Activated CD4-positive, alpha-beta memory T cell treated with anti-CD3 and anti-CD28 coated beads, Interleukin-2, amount 10 ng/mL, durations not matched to agents 7 days and 5 days (primary cell): ENCODE data around the gene DDB1. TPM values are rescaled to one million over a fixed set of nuclear protein-coding genes. Genes with fewer than 3 reads are reported as not detected.

Experiments
- CTCF ChIA-PET: fragments of 350-600 bp; sonication (Branson Sonifier 250); formaldehyde crosslinking; loops from one replicate; lab custom pipeline; 2021; ENCODE audit warnings: antibody characterized with exemption, inconsistent platforms; lab: Charles Lee
- POLR2A ChIA-PET: fragments of 350-600 bp; sonication (Branson Sonifier 250); formaldehyde crosslinking; loops from one replicate; lab custom pipeline; 2021; ENCODE audit warnings: antibody characterized with exemption; lab: Charles Lee
- DNase-seq: peaks from one replicate; pipeline ENCODE4 v3.0.0-alpha.2; 2020
- H3K27ac Mint-ChIP-seq: one replicate; pipeline ENCODE4 v1.8.0; 2021; ENCODE audit warnings: mild to moderate bottlenecking, mixed read lengths
- H3K27me3 Mint-ChIP-seq: one replicate; pipeline ENCODE4 v1.8.0; 2021; ENCODE audit warnings: mixed read lengths
- H3K36me3 Mint-ChIP-seq: one replicate; pipeline ENCODE4 v1.8.0; 2021; ENCODE audit warnings: low read depth, mixed read lengths
- H3K4me1 Mint-ChIP-seq: one replicate; pipeline ENCODE4 v1.8.0; 2021; ENCODE audit warnings: mixed read lengths
- H3K4me3 Mint-ChIP-seq: one replicate; pipeline ENCODE4 v1.8.0; 2021; ENCODE audit warnings: mild to moderate bottlenecking, mixed read lengths
- H3K9me3 Mint-ChIP-seq: one replicate; pipeline ENCODE4 v1.8.0; 2021; ENCODE audit warnings: mixed read lengths
- total RNA-seq, 2 experiments: library from RNA; stranded (reverse); gene quantifications; one replicate each; pipeline ENCODE4 v1.2.3, GENCODE V29; 2021

DDB1 gene
- total RNA-seq, 2 experiments from 2014 or later: 166 to 174 TPM

- Mint-ChIP-seq H3K27me3 (peaks cover 3% of the 10 kb centered on the region), H3K4me1 (no peaks in the 10 kb centered on the region), H3K4me3 (no peak overlapping the region), H3K9me3 (no peaks in the 10 kb centered on the region), H3K36me3 (no peaks in the 10 kb centered on the region), H3K27ac (no peak overlapping the region)
- CTCF ChIA-PET: interaction anchor here (1.5 kb wide), 1 partner anchor 98 kb away, joined by 4 read pairs; no protein-coding TSS in a partner anchor
- DNase-seq: no peak
- POLR2A ChIA-PET: no interaction called here
Observed at GRCh38 chr11:61287338-61287977, 45.4 kb downstream of the DDB1 start.

- no peak overlapping the region for H3K27ac Mint-ChIP-seq
- no peaks in the 10 kb centered on the region for H3K36me3 Mint-ChIP-seq
- ChIA-PET CTCF (no interaction called here), POLR2A (interaction anchor here (2.5 kb wide), 1 partner anchor 10 kb away, joined by 5 read pairs; no protein-coding TSS in a partner anchor)
- no peaks in the 10 kb centered on the region for H3K27me3 Mint-ChIP-seq
- no peak for DNase-seq
- no peak overlapping the region for H3K4me3 Mint-ChIP-seq
- no peaks in the 10 kb centered on the region for H3K4me1 Mint-ChIP-seq
- H3K9me3 Mint-ChIP-seq: no peaks in the 10 kb centered on the region
Observed at GRCh38 chr11:61283613-61284012, 49.3 kb downstream of the DDB1 start.

- H3K4me3 Mint-ChIP-seq: no peak overlapping the region
- H3K27ac Mint-ChIP-seq: no peak overlapping the region
- H3K9me3 Mint-ChIP-seq: no peaks in the 10 kb centered on the region
- peaks cover 3% of the 10 kb centered on the region for H3K27me3 Mint-ChIP-seq
- H3K36me3 Mint-ChIP-seq: no peaks in the 10 kb centered on the region
- H3K4me1 Mint-ChIP-seq: peaks cover 2% of the 10 kb centered on the region
- POLR2A ChIA-PET: interaction anchor here (1.4 to 2.5 kb wide), 2 partner anchors 12 kb away, joined by 5 read pairs; no protein-coding TSS in a partner anchor
- peak; percentile 30 for DNase-seq
- CTCF ChIA-PET: interaction anchor here (1.2 to 1.6 kb wide), 2 partner anchors 12 to 28 kb away, joined by 3 to 6 read pairs; no protein-coding TSS in a partner anchor
Observed at GRCh38 chr11:61281581-61282250, 51.2 kb downstream of the DDB1 start.

GRCh38 chr11:61280883-61281580 is 51.9 kb downstream of the DDB1 start:
- no peaks in the 10 kb centered on the region for H3K9me3 Mint-ChIP-seq
- H3K27me3 Mint-ChIP-seq: peaks cover 3% of the 10 kb centered on the region
- no peak overlapping the region for H3K27ac Mint-ChIP-seq
- no peak for DNase-seq
- H3K4me1 Mint-ChIP-seq: peaks cover 2% of the 10 kb centered on the region
- CTCF ChIA-PET: interaction anchor here (0.6 to 1.6 kb wide), 3 partner anchors 10 to 27 kb away, joined by 3 to 6 read pairs (median 4); no protein-coding TSS in a partner anchor
- no peak overlapping the region for H3K4me3 Mint-ChIP-seq
- no peaks in the 10 kb centered on the region for H3K36me3 Mint-ChIP-seq
- POLR2A ChIA-PET: interaction anchor here (2.5 kb wide), 1 partner anchor 13 kb away, joined by 5 read pairs; no protein-coding TSS in a partner anchor

- DNase-seq: no peak
- H3K36me3 Mint-ChIP-seq: no peaks in the 10 kb centered on the region
- H3K27ac Mint-ChIP-seq: no peak overlapping the region
- H3K4me3 Mint-ChIP-seq: no peak overlapping the region
- ChIA-PET POLR2A (no interaction called here), CTCF (interaction anchor here (0.6 to 0.9 kb wide), 3 partner anchors 9 to 24 kb away, joined by 3 to 4 read pairs (median 4); no protein-coding TSS in a partner anchor)
- H3K9me3 Mint-ChIP-seq: no peaks in the 10 kb centered on the region
- peaks cover 2% of the 10 kb centered on the region for H3K4me1 Mint-ChIP-seq
- peaks cover 3% of the 10 kb centered on the region for H3K27me3 Mint-ChIP-seq
Observed at GRCh38 chr11:61279934-61280659, 52.8 kb downstream of the DDB1 start.

GRCh38 chr11:61278001-61278470 is 54.9 kb downstream of the DDB1 start:
- Mint-ChIP-seq H3K27ac (no peak overlapping the region), H3K36me3 (no peaks in the 10 kb centered on the region), H3K4me1 (peaks cover 6% of the 10 kb centered on the region), H3K4me3 (no peak overlapping the region), H3K27me3 (peaks cover 5% of the 10 kb centered on the region), H3K9me3 (no peaks in the 10 kb centered on the region)
- no peak for DNase-seq
- CTCF ChIA-PET: interaction anchor here (1.2 kb wide), 1 partner anchor 24 kb away, joined by 3 read pairs; no protein-coding TSS in a partner anchor
- POLR2A ChIA-PET: no interaction called here

GRCh38 chr11:61277186-61278000 is 55.5 kb downstream of the DDB1 start:
- ChIA-PET POLR2A (interaction anchor here (0.6 kb wide), 1 partner anchor 1618 kb away, joined by 4 read pairs; no protein-coding TSS in a partner anchor), CTCF (interaction anchor here (1.2 kb wide), 1 partner anchor 24 kb away, joined by 3 read pairs; no protein-coding TSS in a partner anchor)
- DNase-seq: no peak
- Mint-ChIP-seq H3K9me3 (no peaks in the 10 kb centered on the region), H3K27ac (no peak overlapping the region), H3K36me3 (no peaks in the 10 kb centered on the region), H3K4me1 (peaks cover 6% of the 10 kb centered on the region), H3K4me3 (no peak overlapping the region), H3K27me3 (peaks cover 5% of the 10 kb centered on the region)

GRCh38 chr11:61275191-61275590 is 57.7 kb downstream of the DDB1 start:
- H3K4me3 Mint-ChIP-seq: no peak overlapping the region
- ChIA-PET POLR2A (no interaction called here), CTCF (interaction anchor here (1.1 kb wide), 1 partner anchor 19 kb away, joined by 3 read pairs; the partner anchor contains the start of gene VWCE)
- H3K27me3 Mint-ChIP-seq: peaks cover 5% of the 10 kb centered on the region
- no peak overlapping the region for H3K27ac Mint-ChIP-seq
- H3K9me3 Mint-ChIP-seq: no peaks in the 10 kb centered on the region
- H3K4me1 Mint-ChIP-seq: peaks cover 15% of the 10 kb centered on the region
- H3K36me3 Mint-ChIP-seq: no peaks in the 10 kb centered on the region
- no peak for DNase-seq

- ChIA-PET POLR2A (interaction anchor here (1.1 kb wide), 1 partner anchor 359 kb away, joined by 3 read pairs; no protein-coding TSS in a partner anchor), CTCF (no interaction called here)
- H3K4me1 Mint-ChIP-seq: peaks cover 21% of the 10 kb centered on the region
- no peak overlapping the region for H3K4me3 Mint-ChIP-seq
- H3K9me3 Mint-ChIP-seq: no peaks in the 10 kb centered on the region
- H3K27me3 Mint-ChIP-seq: peaks cover 5% of the 10 kb centered on the region
- no peak for DNase-seq
- no peaks in the 10 kb centered on the region for H3K36me3 Mint-ChIP-seq
- no peak overlapping the region for H3K27ac Mint-ChIP-seq
Observed at GRCh38 chr11:61274084-61274483, 58.8 kb downstream of the DDB1 start.

- Mint-ChIP-seq H3K27ac (no peak overlapping the region), H3K27me3 (peaks cover 5% of the 10 kb centered on the region), H3K36me3 (no peaks in the 10 kb centered on the region), H3K9me3 (no peaks in the 10 kb centered on the region), H3K4me1 (peaks cover 22% of the 10 kb centered on the region), H3K4me3 (no peak overlapping the region)
- DNase-seq: no peak
- POLR2A ChIA-PET: interaction anchor here (1.1 kb wide), 1 partner anchor 358 kb away, joined by 3 read pairs; no protein-coding TSS in a partner anchor
- CTCF ChIA-PET: no interaction called here
Observed at GRCh38 chr11:61273178-61274078, 59.5 kb downstream of the DDB1 start.

- no peaks in the 10 kb centered on the region for H3K9me3 Mint-ChIP-seq
- peaks cover 3% of the 10 kb centered on the region for H3K27me3 Mint-ChIP-seq
- DNase-seq: no peak
- no peak overlapping the region for H3K27ac Mint-ChIP-seq
- no peaks in the 10 kb centered on the region for H3K36me3 Mint-ChIP-seq
- ChIA-PET CTCF (no interaction called here), POLR2A (interaction anchor here (1.1 kb wide), 1 partner anchor 357 kb away, joined by 3 read pairs; no protein-coding TSS in a partner anchor)
- peaks cover 20% of the 10 kb centered on the region for H3K4me1 Mint-ChIP-seq
- H3K4me3 Mint-ChIP-seq: no peak overlapping the region
Observed at GRCh38 chr11:61272731-61273130, 60.2 kb downstream of the DDB1 start.
